OCI-LY1 (cell line): ENCODE data around the gene C11orf98.
A peak's percentile ranks its signal among the peaks of the same experiment; 100 is the strongest.

Experiments used
- H2AFZ ChIP-seq: fragments of 200-600 bp; sonication (generic), shearing (Covaris generic); 2 replicates; pipeline ENCODE4 v1.6.0; 2014; ENCODE audit warnings: antibody characterized with exemption, mild to moderate bottlenecking, low read length
- H3F3A ChIP-seq: fragments of 200-600 bp; sonication (generic), shearing (Covaris generic); 2 replicates; pipeline ENCODE4 v1.6.0; 2014; ENCODE audit warnings: mild to moderate bottlenecking, antibody characterized with exemption, low read length, moderate library complexity; ENCODE audit not compliant: insufficient read depth
- H3K27ac ChIP-seq: fragments of 200-600 bp; sonication (generic); 2 replicates; pipeline ENCODE4 v1.5.1; 2014; ENCODE audit warnings: low read length, mixed run types, mild to moderate bottlenecking, low read depth; ENCODE audit not compliant: poor library complexity, severe bottlenecking
- H3K27me3 ChIP-seq: fragments of 200-600 bp; sonication (generic); 2 replicates; pipeline ENCODE4 v1.6.0; 2014; ENCODE audit warnings: antibody characterized with exemption, mild to moderate bottlenecking, low read length, moderate library complexity; ENCODE audit not compliant: insufficient read depth
- H3K36me3 ChIP-seq: fragments of 200-600 bp; sonication (generic); 2 replicates; pipeline ENCODE4 v1.6.1; 2014; ENCODE audit warnings: mild to moderate bottlenecking, antibody characterized with exemption, low read length, moderate library complexity, mixed read lengths; ENCODE audit not compliant: insufficient read depth
- H3K4me1 ChIP-seq: fragments of 200-600 bp; sonication (generic); 2 replicates; pipeline ENCODE4 v1.5.1; 2014; ENCODE audit warnings: mild to moderate bottlenecking, low read length, moderate library complexity; ENCODE audit not compliant: insufficient read depth, severe bottlenecking
- H3K4me2 ChIP-seq: fragments of 200-600 bp; sonication (generic), shearing (Covaris generic); 2 replicates; pipeline ENCODE4 v1.6.1; 2014; ENCODE audit warnings: low read length
- H3K4me3 ChIP-seq: fragments of 200-600 bp; sonication (generic); 2 replicates; pipeline ENCODE4 v1.5.1; 2014; ENCODE audit warnings: low read length, low read depth, mild to moderate bottlenecking, mixed read lengths; ENCODE audit not compliant: poor library complexity, severe bottlenecking
- H3K79me2 ChIP-seq: fragments of 200-600 bp; shearing (Covaris generic); 2 replicates; pipeline ENCODE4 v1.6.1; 2016; ENCODE audit warnings: mixed run types, low read length, mixed read lengths; ENCODE audit not compliant: insufficient read depth
- H3K9ac ChIP-seq: fragments of 200-600 bp; sonication (generic), shearing (Covaris generic); 2 replicates; pipeline ENCODE4 v1.6.1; 2014; ENCODE audit warnings: mild to moderate bottlenecking, low read length, mixed read lengths
- H3K9me2 ChIP-seq: fragments of 200-600 bp; sonication (generic), shearing (Covaris generic); 2 replicates; pipeline ENCODE4 v1.6.1; 2014; ENCODE audit warnings: low read depth, mild to moderate bottlenecking, low read length, mixed read lengths
- H3K9me3 ChIP-seq: fragments of 200-600 bp; shearing (Covaris generic); 2 replicates; pipeline ENCODE4 v1.6.1; 2014; ENCODE audit warnings: low read length, mixed read lengths
- H4K20me1 ChIP-seq: fragments of 200-600 bp; sonication (generic), shearing (Covaris generic); 2 replicates; pipeline ENCODE4 v1.6.0; 2016; ENCODE audit warnings: mild to moderate bottlenecking, low read length; ENCODE audit not compliant: insufficient read depth
- CTCF ChIP-seq: fragments of 200-600 bp; sonication (generic), shearing (Covaris generic); IDR thresholded peaks from 2 replicates; pipeline ENCODE4 v1.5.1; 2017; ENCODE audit warnings: mild to moderate bottlenecking, antibody characterized with exemption, low read length, moderate library complexity, mixed read lengths
- EZH2 ChIP-seq: fragments of 200-600 bp; sonication (generic), shearing (Covaris generic); IDR thresholded peaks from 2 replicates; pipeline ENCODE4 v1.8.0; 2017; ENCODE audit warnings: borderline replicate concordance, mixed run types, mild to moderate bottlenecking, antibody characterized with exemption, low read length, moderate library complexity, mixed read lengths

Gene C11orf98

GRCh38 chr11:62682518-62682917 lies 17.5 kb upstream of the C11orf98 start:
- no peak overlapping the region for H3K9ac ChIP-seq
- peaks cover 4% of the 10 kb centered on the region; the same call in 1 of the 2 replicates for H3K36me3 ChIP-seq
- H3K4me1 ChIP-seq, result peaks cover 30% of the 10 kb centered on the region
- H3K4me3 ChIP-seq, result no peak overlapping the region
- H3K27me3 ChIP-seq, result no peaks in the 10 kb centered on the region
- no peaks in the 10 kb centered on the region; the same call in 1 of the 2 replicates for H3K79me2 ChIP-seq
- TF ChIP-seq EZH2 (no peak), CTCF (no peak)
- H3K9me3 ChIP-seq, result no peaks in the 10 kb centered on the region
- no peaks in the 10 kb centered on the region for H4K20me1 ChIP-seq
- no peak overlapping the region for H3K4me2 ChIP-seq
- no peaks in the 10 kb centered on the region for H3K9me2 ChIP-seq
- H3F3A ChIP-seq, result no peaks in the 10 kb centered on the region
- no peak overlapping the region for H2AFZ ChIP-seq
- H3K27ac ChIP-seq, result no peak overlapping the region

GRCh38 chr11:62680825-62681240 lies 15.8 kb upstream of the C11orf98 start:
- Histone ChIP-seq H3K9ac (peak overlapping the region; percentile 27; the same call in 1 of the 2 replicates), H3K4me2 (peak overlapping the region; percentile 42), H3K79me2 (no peaks in the 10 kb centered on the region; the same call in 1 of the 2 replicates), H3K9me2 (no peaks in the 10 kb centered on the region), H3K27ac (peak overlapping the region; percentile 77), H3F3A (no peaks in the 10 kb centered on the region), H3K9me3 (no peaks in the 10 kb centered on the region), H3K4me3 (no peak overlapping the region), H3K4me1 (peaks cover 36% of the 10 kb centered on the region), H4K20me1 (no peaks in the 10 kb centered on the region), H3K36me3 (peaks cover 19% of the 10 kb centered on the region; the same call in 1 of the 2 replicates), H3K27me3 (no peaks in the 10 kb centered on the region), H2AFZ (peak overlapping the region; percentile 67; the same call in 1 of the 2 replicates)
- TF ChIP-seq CTCF (peak; percentile 58), EZH2 (no peak)

GRCh38 chr11:62678770-62679696 lies 14.0 kb upstream of the C11orf98 start, which contains the start of gene UBXN1:
Gene UBXN1, minus strand, starts transcription at chr11:62679073. Its CDS starts 150 bp downstream, at chr11:62678923.
- no peaks in the 10 kb centered on the region for H3F3A ChIP-seq
- peaks cover 36% of the 10 kb centered on the region for H3K4me1 ChIP-seq
- H3K9me3 ChIP-seq, result no peaks in the 10 kb centered on the region
- TF ChIP-seq EZH2 (no peak), CTCF (no peak)
- no peaks in the 10 kb centered on the region for H4K20me1 ChIP-seq
- peaks cover 25% of the 10 kb centered on the region; the same call in 1 of the 2 replicates for H3K36me3 ChIP-seq
- peak within 1 kb of the TSS; percentile 94 for H3K4me2 ChIP-seq
- H3K27ac ChIP-seq, result peak within 1 kb of the TSS; percentile 76
- no peaks in the 10 kb centered on the region for H3K9me2 ChIP-seq
- H3K27me3 ChIP-seq, result no peaks in the 10 kb centered on the region
- H2AFZ ChIP-seq, result peak within 1 kb of the TSS; percentile 43; the same call in 1 of the 2 replicates
- peak within 1 kb of the TSS; percentile 94 for H3K9ac ChIP-seq
- H3K4me3 ChIP-seq, result peak within 1 kb of the TSS; percentile 95
- no peaks in the 10 kb centered on the region; the same call in 1 of the 2 replicates for H3K79me2 ChIP-seq
